HG03066 (cell line): ENCODE measurements around the gene WBP1L.
"Not testable (repeated sequence)": the region's sequence is repeated elsewhere in the genome, so short reads cannot be mapped to it uniquely, and the experiment has no call there.

Source experiments
- ATAC-seq: cut with Tn5 transposase; IDR thresholded peaks from one replicate; pipeline ENCODE4 v1.9.1; 2021; ENCODE audit warnings: low read depth; ENCODE audit not compliant: unreplicated experiment

Gene WBP1L

GRCh38 chr10:102720775-102721301, 22.9 kb upstream of the WBP1L start:
- no peak for ATAC-seq

- ATAC-seq: no peak
Observed at GRCh38 chr10:102721954-102722353, 21.8 kb upstream of the WBP1L start.

GRCh38 chr10:102723989-102724388, 19.8 kb upstream of the WBP1L start:
- ATAC-seq: no peak

GRCh38 chr10:102726274-102726673, 17.5 kb upstream of the WBP1L start:
- no peak for ATAC-seq

- ATAC-seq: no peak
Observed at GRCh38 chr10:102727037-102727818, 16.5 kb upstream of the WBP1L start.

GRCh38 chr10:102729029-102730026, 14.4 kb upstream of the WBP1L start:
- peak; percentile 66 for ATAC-seq

- no peak for ATAC-seq
Observed at GRCh38 chr10:102731222-102731800, 12.4 kb upstream of the WBP1L start.

- ATAC-seq: no peak
Observed at GRCh38 chr10:102732661-102733060, 11.1 kb upstream of the WBP1L start.

GRCh38 chr10:102735065-102735562, 8.6 kb upstream of the WBP1L start:
- no peak for ATAC-seq

GRCh38 chr10:102738692-102739121, 5.0 kb upstream of the WBP1L start:
- no peak for ATAC-seq

- ATAC-seq: no peak
Observed at GRCh38 chr10:102740229-102740628, 3.5 kb upstream of the WBP1L start.

- ATAC-seq: no peak
Observed at GRCh38 chr10:102741726-102742237, 2.0 kb upstream of the WBP1L start.

- not testable (repeated sequence) for ATAC-seq
Observed at GRCh38 chr10:102742313-102742712, 1.4 kb upstream of the WBP1L start.

- ATAC-seq: no peak
Observed at GRCh38 chr10:102743078-102743587, 615 bp upstream of the WBP1L start.

GRCh38 chr10:102744374-102745051, 765 bp downstream of the WBP1L start:
- peak; percentile 11 for ATAC-seq

GRCh38 chr10:102745157-102745556, 1.4 kb downstream of the WBP1L start:
- ATAC-seq: no peak

- no peak for ATAC-seq
Observed at GRCh38 chr10:102752266-102752930, 8.7 kb downstream of the WBP1L start.

GRCh38 chr10:102752934-102753664, 9.4 kb downstream of the WBP1L start:
- ATAC-seq: no peak
